ENCODE results near the gene CRB3.

The CRB3 gene

GRCh38 chr19:6489278-6490061 is 25.4 kb downstream of the CRB3 start:
- no peak for TF ChIP-seq CTCF (IDR thresholded peaks at IDR 0.05; ENCODE audit: low read length)
- TF ChIP-seq EZH2 (optimal IDR thresholded peaks at IDR 0.05; ENCODE audit: low read depth, low read length): no peak
- TF ChIP-seq EZH2phosphoT487 (IDR thresholded peaks at IDR 0.05; ENCODE audit: low read length): no peak
- Histone ChIP-seq H3K27ac (ENCODE audit: low read length) (no peak overlapping the region), H3K36me3 (replicated peaks; ENCODE audit: insufficient read depth, low read length) (no peaks in the 10 kb centered on the region), H4K20me1 (ENCODE audit: insufficient read depth, low read length) (no peaks in the 10 kb centered on the region), H3F3A (ENCODE audit: insufficient read depth, low read length) (no peaks in the 10 kb centered on the region), H3K9me2 (replicated peaks; ENCODE audit: insufficient read depth, low read length) (no peaks in the 10 kb centered on the region), H3K27me3 (replicated peaks; ENCODE audit: insufficient read depth, low read length) (peaks cover 9% of the 10 kb centered on the region; the same call in 1 of the 2 replicates), H3K9me3 (replicated peaks; ENCODE audit: insufficient read depth, low read length) (no peaks in the 10 kb centered on the region), H3K4me2 (ENCODE audit: low read depth, low read length) (peak overlapping the region; percentile 93), H3K4me3 (ENCODE audit: low read length) (peak overlapping the region; percentile 60), H2AFZ (ENCODE audit: low read length) (peak overlapping the region; percentile 77), H3K79me2 (ENCODE audit: low read length) (no peaks in the 10 kb centered on the region), H3K4me1 (ENCODE audit: low read length) (no peaks in the 10 kb centered on the region), H3K9ac (ENCODE audit: low read length) (peak overlapping the region; percentile 29; the same call in 1 of the 2 replicates)
- peak; percentile 58 for DNase-seq

GRCh38 chr19:6490134-6490533 is 26.1 kb downstream of the CRB3 start:
- no peak for DNase-seq
- peaks cover 13% of the 10 kb centered on the region; the same call in 1 of the 2 replicates for H3K27me3 ChIP-seq (replicated peaks; ENCODE audit: insufficient read depth, low read length)
- peak overlapping the region; percentile 93 for H3K4me2 ChIP-seq (ENCODE audit: low read depth, low read length)
- no peaks in the 10 kb centered on the region for H3K36me3 ChIP-seq (replicated peaks; ENCODE audit: insufficient read depth, low read length)
- H3K4me3 ChIP-seq (ENCODE audit: low read length): peak overlapping the region; percentile 60
- no peaks in the 10 kb centered on the region for H4K20me1 ChIP-seq (ENCODE audit: insufficient read depth, low read length)
- H2AFZ ChIP-seq (ENCODE audit: low read length): peak overlapping the region; percentile 77
- TF ChIP-seq CTCF (IDR thresholded peaks at IDR 0.05; ENCODE audit: low read length) (no peak), EZH2phosphoT487 (IDR thresholded peaks at IDR 0.05; ENCODE audit: low read length) (no peak), EZH2 (optimal IDR thresholded peaks at IDR 0.05; ENCODE audit: low read depth, low read length) (no peak)
- no peaks in the 10 kb centered on the region for H3F3A ChIP-seq (ENCODE audit: insufficient read depth, low read length)
- H3K79me2 ChIP-seq (ENCODE audit: low read length): no peaks in the 10 kb centered on the region
- H3K27ac ChIP-seq (ENCODE audit: low read length): no peak overlapping the region
- H3K9me3 ChIP-seq (replicated peaks; ENCODE audit: insufficient read depth, low read length): no peaks in the 10 kb centered on the region
- H3K4me1 ChIP-seq (ENCODE audit: low read length): no peaks in the 10 kb centered on the region
- H3K9me2 ChIP-seq (replicated peaks; ENCODE audit: insufficient read depth, low read length): no peaks in the 10 kb centered on the region
- peak overlapping the region; percentile 29; the same call in 1 of the 2 replicates for H3K9ac ChIP-seq (ENCODE audit: low read length)

GRCh38 chr19:6491802-6492592 is 27.9 kb downstream of the CRB3 start:
- Histone ChIP-seq H3K9me3 (replicated peaks; ENCODE audit: insufficient read depth, low read length) (no peaks in the 10 kb centered on the region), H3K9me2 (replicated peaks; ENCODE audit: insufficient read depth, low read length) (no peaks in the 10 kb centered on the region), H3F3A (ENCODE audit: insufficient read depth, low read length) (no peaks in the 10 kb centered on the region), H3K79me2 (ENCODE audit: low read length) (no peaks in the 10 kb centered on the region), H3K4me1 (ENCODE audit: low read length) (no peaks in the 10 kb centered on the region), H3K9ac (ENCODE audit: low read length) (no peak overlapping the region), H3K27ac (ENCODE audit: low read length) (no peak overlapping the region), H3K4me3 (ENCODE audit: low read length) (no peak overlapping the region), H3K27me3 (replicated peaks; ENCODE audit: insufficient read depth, low read length) (peaks cover 13% of the 10 kb centered on the region; the same call in 1 of the 2 replicates), H4K20me1 (ENCODE audit: insufficient read depth, low read length) (no peaks in the 10 kb centered on the region), H3K4me2 (ENCODE audit: low read depth, low read length) (no peak overlapping the region), H3K36me3 (replicated peaks; ENCODE audit: insufficient read depth, low read length) (no peaks in the 10 kb centered on the region), H2AFZ (ENCODE audit: low read length) (no peak overlapping the region)
- DNase-seq: no peak
- TF ChIP-seq EZH2phosphoT487 (IDR thresholded peaks at IDR 0.05; ENCODE audit: low read length): no peak
- TF ChIP-seq EZH2 (optimal IDR thresholded peaks at IDR 0.05; ENCODE audit: low read depth, low read length): no peak
- TF ChIP-seq CTCF (IDR thresholded peaks at IDR 0.05; ENCODE audit: low read length): no peak

Measured in MM.1S (cell line).